Tibial nerve (tissue), 4 donors: Measurements from ENCODE around the gene MALAT1. TPM values are rescaled to one million over a fixed set of nuclear protein-coding genes. Genes with fewer than 3 reads are reported as not detected.

Experiments used
- DNase-seq, 2 donors: peaks; one replicate each; pipeline ENCODE4 v3.0.0-alpha.2; 2019; ENCODE audit warnings: low spot score in 2 of 2
- H3K27ac ChIP-seq, 4 donors: fragments of 200-600 bp; sonication (generic) in 3 of 4; one replicate each; pipeline ENCODE4 v1.5.1; 2017 to 2019; ENCODE audit warnings: mild to moderate bottlenecking in 1 of 4
- H3K27me3 ChIP-seq, 2 donors: fragments of 200-600 bp; sonication (generic) in 1 of 2; one replicate each; pipeline versions ENCODE4 v1.5.1 to v1.6.0; 2017 to 2019
- H3K36me3 ChIP-seq, 3 donors: fragments of 200-600 bp; sonication (generic); one replicate each; pipeline ENCODE4 v1.5.1; 2018 to 2019
- H3K4me1 ChIP-seq, 4 donors: fragments of 200-600 bp; sonication (generic) in 3 of 4; one replicate each; pipeline ENCODE4 v1.5.1; 2017 to 2019
- H3K4me3 ChIP-seq, 4 donors: fragments of 200-600 bp; sonication (generic) in 3 of 4; one replicate each; pipeline ENCODE4 v1.5.1; 2017 to 2019; ENCODE audit warnings: mild to moderate bottlenecking in 1 of 4, moderate library complexity in 1 of 4
- H3K9me3 ChIP-seq, 4 donors: fragments of 200-600 bp; sonication (generic) in 3 of 4; one replicate each; pipeline ENCODE4 v1.5.1; 2017 to 2019
- CTCF ChIP-seq, 5 experiments: fragments of 200-600 bp in 3 of 5; fragments of 450-650 bp in 2 of 5; sonication (generic) in 3 of 5; IDR thresholded peaks; one replicate each; pipeline ENCODE4 v1.5.1; 2016 to 2019; ENCODE audit warnings: antibody characterized with exemption in 5 of 5, mild to moderate bottlenecking in 3 of 5, moderate library complexity in 2 of 5
- EP300 ChIP-seq, 2 donors: sonication (generic); formaldehyde crosslinking; IDR thresholded peaks; one replicate each; pipeline ENCODE4 v1.6.1; 2017; ENCODE audit warnings: antibody characterized with exemption in 2 of 2, mild to moderate bottlenecking in 1 of 2
- POLR2A ChIP-seq, 2 donors: fragments of 450-650 bp; IDR thresholded peaks; one replicate each; pipeline ENCODE4 v1.6.1; 2017; ENCODE audit warnings: antibody characterized with exemption in 2 of 2, mild to moderate bottlenecking in 2 of 2, moderate library complexity in 2 of 2
- WGBS, 2 donors: methylation state at CpG; one replicate each; pipeline ENCODE4 v1.1.5; 2018; 5-methylcytosine and 5-hydroxymethylcytosine counted together
- total RNA-seq, 4 donors: library from RNA; depleted of rRNA; stranded (reverse); fragments of >200 nt; gene quantifications; one replicate each; pipeline ENCODE4 v1.1.0, GENCODE V29; 2016

Gene MALAT1
- total RNA-seq, 4 donors from 2014 or later = 20,649 to 23,532 (median 22,230) TPM

GRCh38 chr11:65542738-65543390 is 44.0 kb downstream of the MALAT1 start:
- H3K27ac ChIP-seq = no peak overlapping the region
- H3K36me3 ChIP-seq = peaks cover 0 to 73% (median 7%) of the 10 kb centered on the region in 3 donors
- WGBS, 2 donors = 83 to 90% methylated on average over 3 of the region's 3 CpGs

GRCh38 chr11:65545853-65546216 is 47.0 kb downstream of the MALAT1 start:
- Histone ChIP-seq H3K36me3 (peaks cover 0 to 80% (median 0%) of the 10 kb centered on the region in 3 donors), H3K4me3 (no peak overlapping the region), H3K27me3 (no peaks in the 10 kb centered on the region), H3K9me3 (no peaks in the 10 kb centered on the region), H3K4me1 (peaks cover 0 to 27% (median 19%) of the 10 kb centered on the region in 4 donors), H3K27ac (peak overlapping the region in 2 of 4 donors; percentile 73 to 77)
- no peak for DNase-seq
- WGBS, 2 donors = 77 to 88% methylated on average over 4 of the region's 4 CpGs
- TF ChIP-seq POLR2A (IDR thresholded peaks at IDR 0.05) (no peak), CTCF (IDR thresholded peaks at IDR 0.05) (no peak), EP300 (IDR thresholded peaks at IDR 0.05) (no peak)

More at GRCh38 chr11:65542738-65543390, 44.0 kb downstream of the MALAT1 start:
- no peak for TF ChIP-seq POLR2A (IDR thresholded peaks at IDR 0.05)
- no peak for TF ChIP-seq EP300 (IDR thresholded peaks at IDR 0.05)
- TF ChIP-seq CTCF (IDR thresholded peaks at IDR 0.05) = no peak
- DNase-seq = no peak
- Histone ChIP-seq H3K4me3 (no peak overlapping the region), H3K9me3 (no peaks in the 10 kb centered on the region), H3K27me3 (no peaks in the 10 kb centered on the region), H3K4me1 (peaks cover 0 to 55% (median 31%) of the 10 kb centered on the region in 4 donors)

- peak; percentile 71 for DNase-seq
- Histone ChIP-seq H3K9me3 (no peaks in the 10 kb centered on the region), H3K36me3 (peaks cover 0 to 85% (median 0%) of the 10 kb centered on the region in 3 donors), H3K4me3 (peak overlapping the region in 2 of 4 donors; percentile 42 to 45), H3K27ac (peak overlapping the region in 3 of 4 donors; percentile 31 to 77 (median 73)), H3K4me1 (peaks cover 0 to 27% (median 13%) of the 10 kb centered on the region in 4 donors), H3K27me3 (no peaks in the 10 kb centered on the region)
- WGBS, 2 donors = 43 to 57% methylated on average over 23 to 41 of the region's 64 CpGs
- TF ChIP-seq POLR2A (IDR thresholded peaks at IDR 0.05) = no peak
- TF ChIP-seq CTCF (IDR thresholded peaks at IDR 0.05) = no peak
- TF ChIP-seq EP300 (IDR thresholded peaks at IDR 0.05) = no peak
Measured at GRCh38 chr11:65546217-65546958, 47.5 kb downstream of the MALAT1 start.

- Histone ChIP-seq H3K4me1 (peaks cover 0 to 31% (median 12%) of the 10 kb centered on the region in 4 donors), H3K27me3 (no peaks in the 10 kb centered on the region), H3K9me3 (no peaks in the 10 kb centered on the region), H3K27ac (peak overlapping the region in 1 of 4 donors; percentile 77), H3K36me3 (peaks cover 0 to 95% (median 0%) of the 10 kb centered on the region in 3 donors), H3K4me3 (no peak overlapping the region)
- 80 to 83% methylated on average over 33 to 49 of the region's 52 CpGs for WGBS, 2 donors
- DNase-seq = no peak
- TF ChIP-seq CTCF (IDR thresholded peaks at IDR 0.05) = no peak
- no peak for TF ChIP-seq EP300 (IDR thresholded peaks at IDR 0.05)
- no peak for TF ChIP-seq POLR2A (IDR thresholded peaks at IDR 0.05)
Measured at GRCh38 chr11:65547446-65548125, 48.7 kb downstream of the MALAT1 start.
